Lung (tissue), 12 donors: ENCODE results near the gene STAB2. TPM values are rescaled to one million over a fixed set of nuclear protein-coding genes. Genes with fewer than 3 reads are reported as not detected.

Experiments
- ATAC-seq: fragments of 200-7000 bp; cut with Tn5 transposase; one replicate; pipeline ENCODE4 v1.9.1; 2020; ENCODE audit warnings: moderate number of reproducible peaks; ENCODE audit not compliant: insufficient read depth, low FRiP score
- DNase-seq, 3 donors: peaks; one replicate each; pipeline ENCODE4 v3.0.0-alpha.2; 2013 to 2017
- H3K27ac ChIP-seq, 2 donors: one replicate each; pipeline ENCODE4 v1.5.1; 2013; ENCODE audit warnings: mild to moderate bottlenecking in 2 of 2, moderate library complexity in 2 of 2, control low read depth in 1 of 2, inconsistent platforms in 1 of 2, low read depth in 1 of 2, low read length in 1 of 2
- H3K27me3 ChIP-seq, 3 donors: one replicate each; pipeline ENCODE4 v1.5.1; 2013; ENCODE audit warnings: low read length in 2 of 3; ENCODE audit not compliant: control insufficient read depth in 3 of 3, insufficient read depth in 3 of 3
- H3K36me3 ChIP-seq, 4 donors: one replicate each; pipeline ENCODE4 v1.5.1; 2013; ENCODE audit warnings: low read length in 4 of 4, mild to moderate bottlenecking in 1 of 4, moderate library complexity in 1 of 4; ENCODE audit not compliant: control insufficient read depth in 4 of 4, insufficient read depth in 4 of 4
- H3K4me1 ChIP-seq, 5 donors: one replicate each; pipeline ENCODE4 v1.5.1; 2013; ENCODE audit warnings: low read length in 5 of 5, mild to moderate bottlenecking in 2 of 5, moderate library complexity in 1 of 5; ENCODE audit not compliant: control insufficient read depth in 5 of 5, insufficient read depth in 5 of 5
- H3K4me3 ChIP-seq: one replicate; pipeline ENCODE4 v1.5.1; 2013; ENCODE audit warnings: mild to moderate bottlenecking, control low read depth, moderate library complexity
- H3K9ac ChIP-seq, 2 donors: one replicate each; pipeline ENCODE4 v1.5.1; 2013; ENCODE audit warnings: low read length in 2 of 2, control low read depth in 1 of 2; ENCODE audit not compliant: insufficient read depth in 1 of 2
- H3K9me3 ChIP-seq, 4 donors: one replicate each; pipeline ENCODE4 v1.5.1; 2013; ENCODE audit warnings: low read length in 3 of 4, mild to moderate bottlenecking in 1 of 4, moderate library complexity in 1 of 4; ENCODE audit not compliant: control insufficient read depth in 4 of 4, insufficient read depth in 3 of 4
- WGBS, 2 donors: extraction: QIAGEN DNeasy Blood & Tissue Kit; methylation state at CpG; one replicate each; pipeline ENCODE4 v1.1.7; 2013; 5-methylcytosine and 5-hydroxymethylcytosine counted together
- polyA plus RNA-seq, 2 donors: library from polyadenylated mRNA; stranded (reverse); fragments of 200-250 nt; gene quantifications; one replicate each; pipeline ENCODE4 v1.2.1, GENCODE V29; 2013
- total RNA-seq, 2 donors: library from RNA; depleted of rRNA in 1 of 2; stranded (reverse); fragments of >200 nt in 1 of 2; gene quantifications; one replicate each; pipeline ENCODE4 v1.2.1, GENCODE V29; 2014 to 2021
- TF ChIP-seq, protein P1 (sequence below): IDR thresholded peaks from 2 replicates; pipeline ENCODE4 v1.5.1; 2012; ENCODE audit warnings: mild to moderate bottlenecking; ENCODE audit errors: control extremely low read depth, extremely low read depth
- donor health status: control.
- donor health status: control.
- donor health status: Bipolar disorder and iron deficiency.
- donor health status: healthy.
- donor health status: DM: yes; HTN: yes; CAD: no.

STAB2 gene
- total and polyA plus RNA-seq, 4 donors, result 0.06 to 10.0 (median 0.43) TPM

DNA sequence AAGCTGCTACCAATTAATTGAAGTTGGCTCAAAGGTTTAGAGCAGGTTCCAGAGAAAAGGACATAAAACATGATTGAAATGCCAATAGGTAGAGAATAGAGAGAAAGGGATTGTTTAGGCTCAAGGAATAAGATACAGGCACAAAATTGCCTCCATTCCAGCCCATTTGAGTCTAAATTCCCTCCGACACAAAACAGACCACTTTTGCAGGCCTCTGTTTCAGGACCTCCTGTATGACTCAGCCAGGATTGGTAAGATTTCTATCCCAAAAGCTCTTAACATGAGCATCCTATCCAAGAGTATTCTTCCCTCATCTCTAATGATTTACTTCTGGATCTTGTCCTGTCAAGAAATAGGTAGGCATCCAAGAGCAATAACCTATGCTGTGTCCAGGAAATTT, 123.5 kb downstream of the STAB2 start:
- no peak overlapping the region for H3K9ac ChIP-seq
- no peak for ATAC-seq
- no peak overlapping the region for H3K4me3 ChIP-seq
- peaks cover 0 to 9% (median 0%) of the 10 kb centered on the region in 5 donors for H3K4me1 ChIP-seq
- no peaks in the 10 kb centered on the region for H3K9me3 ChIP-seq
- H3K27ac ChIP-seq, result no peak overlapping the region
- DNase-seq, result no peak
- H3K27me3 ChIP-seq, result no peaks in the 10 kb centered on the region
- TF ChIP-seq, protein P1, sequence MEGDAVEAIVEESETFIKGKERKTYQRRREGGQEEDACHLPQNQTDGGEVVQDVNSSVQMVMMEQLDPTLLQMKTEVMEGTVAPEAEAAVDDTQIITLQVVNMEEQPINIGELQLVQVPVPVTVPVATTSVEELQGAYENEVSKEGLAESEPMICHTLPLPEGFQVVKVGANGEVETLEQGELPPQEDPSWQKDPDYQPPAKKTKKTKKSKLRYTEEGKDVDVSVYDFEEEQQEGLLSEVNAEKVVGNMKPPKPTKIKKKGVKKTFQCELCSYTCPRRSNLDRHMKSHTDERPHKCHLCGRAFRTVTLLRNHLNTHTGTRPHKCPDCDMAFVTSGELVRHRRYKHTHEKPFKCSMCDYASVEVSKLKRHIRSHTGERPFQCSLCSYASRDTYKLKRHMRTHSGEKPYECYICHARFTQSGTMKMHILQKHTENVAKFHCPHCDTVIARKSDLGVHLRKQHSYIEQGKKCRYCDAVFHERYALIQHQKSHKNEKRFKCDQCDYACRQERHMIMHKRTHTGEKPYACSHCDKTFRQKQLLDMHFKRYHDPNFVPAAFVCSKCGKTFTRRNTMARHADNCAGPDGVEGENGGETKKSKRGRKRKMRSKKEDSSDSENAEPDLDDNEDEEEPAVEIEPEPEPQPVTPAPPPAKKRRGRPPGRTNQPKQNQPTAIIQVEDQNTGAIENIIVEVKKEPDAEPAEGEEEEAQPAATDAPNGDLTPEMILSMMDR, result no peak
- no peaks in the 10 kb centered on the region for H3K36me3 ChIP-seq
- WGBS, 2 donors, result 95 to 100% methylated on average over 1 of the region's 1 CpG

DNA sequence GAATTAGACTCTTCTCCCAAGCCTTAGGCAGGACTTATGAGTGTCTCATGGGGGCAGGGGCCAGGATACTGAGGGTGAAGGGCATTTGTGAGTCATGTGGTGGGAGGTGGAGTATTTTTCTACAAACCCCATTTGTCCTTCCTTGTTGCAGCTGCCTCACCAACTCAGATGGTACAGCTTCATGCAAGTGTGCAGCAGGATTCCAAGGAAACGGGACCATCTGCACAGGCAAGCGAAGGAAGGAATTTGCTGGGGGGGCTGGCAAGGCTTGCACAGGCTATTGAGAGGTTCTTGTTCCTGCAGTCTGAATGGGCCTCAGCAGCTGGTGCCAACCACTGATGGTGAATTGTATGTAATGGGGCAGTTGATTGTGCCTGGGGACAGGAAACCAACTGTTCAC, 125.1 kb downstream of the STAB2 start:
- no peaks in the 10 kb centered on the region for H3K36me3 ChIP-seq
- WGBS, 2 donors, result 93 to 96% methylated on average over 2 of the region's 2 CpGs
- H3K9ac ChIP-seq, result no peak overlapping the region
- ATAC-seq (no peak), DNase-seq (no peak)
- H3K27ac ChIP-seq, result no peak overlapping the region
- no peaks in the 10 kb centered on the region for H3K9me3 ChIP-seq
- TF ChIP-seq, protein P1, result no peak
- H3K4me1 ChIP-seq, result peaks cover 0 to 9% (median 0%) of the 10 kb centered on the region in 5 donors
- H3K27me3 ChIP-seq, result no peaks in the 10 kb centered on the region
- no peak overlapping the region for H3K4me3 ChIP-seq

DNA sequence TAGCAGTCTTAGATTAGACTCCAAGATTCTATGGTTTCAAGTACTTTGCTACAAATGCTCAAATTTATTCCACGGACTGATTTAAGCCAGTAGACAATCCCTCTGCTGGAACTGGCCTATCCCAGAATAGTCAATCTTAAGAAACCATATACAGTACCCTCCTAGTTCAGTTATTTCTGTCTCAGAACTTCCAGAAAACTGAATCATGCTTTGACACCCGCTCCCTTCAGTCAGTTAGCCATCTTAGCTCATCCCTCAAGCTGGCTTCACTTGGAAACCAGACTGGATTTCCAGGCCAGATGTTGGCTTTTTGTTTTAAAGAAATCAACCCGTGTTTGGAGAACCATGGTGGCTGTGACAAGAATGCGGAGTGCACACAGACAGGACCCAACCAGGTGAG, 128.4 kb downstream of the STAB2 start:
- H3K27me3 ChIP-seq, result no peaks in the 10 kb centered on the region
- no peak overlapping the region for H3K27ac ChIP-seq
- no peak overlapping the region for H3K4me3 ChIP-seq
- DNase-seq (no peak), ATAC-seq (no peak)
- whole genome bisulfite sequencing, 2 donors, result 75 to 94% methylated on average over 4 of the region's 4 CpGs
- no peaks in the 10 kb centered on the region for H3K36me3 ChIP-seq
- no peak overlapping the region for H3K9ac ChIP-seq
- TF ChIP-seq, protein P1, result no peak
- no peaks in the 10 kb centered on the region for H3K9me3 ChIP-seq
- H3K4me1 ChIP-seq, result peaks cover 0 to 9% (median 0%) of the 10 kb centered on the region in 5 donors

DNA sequence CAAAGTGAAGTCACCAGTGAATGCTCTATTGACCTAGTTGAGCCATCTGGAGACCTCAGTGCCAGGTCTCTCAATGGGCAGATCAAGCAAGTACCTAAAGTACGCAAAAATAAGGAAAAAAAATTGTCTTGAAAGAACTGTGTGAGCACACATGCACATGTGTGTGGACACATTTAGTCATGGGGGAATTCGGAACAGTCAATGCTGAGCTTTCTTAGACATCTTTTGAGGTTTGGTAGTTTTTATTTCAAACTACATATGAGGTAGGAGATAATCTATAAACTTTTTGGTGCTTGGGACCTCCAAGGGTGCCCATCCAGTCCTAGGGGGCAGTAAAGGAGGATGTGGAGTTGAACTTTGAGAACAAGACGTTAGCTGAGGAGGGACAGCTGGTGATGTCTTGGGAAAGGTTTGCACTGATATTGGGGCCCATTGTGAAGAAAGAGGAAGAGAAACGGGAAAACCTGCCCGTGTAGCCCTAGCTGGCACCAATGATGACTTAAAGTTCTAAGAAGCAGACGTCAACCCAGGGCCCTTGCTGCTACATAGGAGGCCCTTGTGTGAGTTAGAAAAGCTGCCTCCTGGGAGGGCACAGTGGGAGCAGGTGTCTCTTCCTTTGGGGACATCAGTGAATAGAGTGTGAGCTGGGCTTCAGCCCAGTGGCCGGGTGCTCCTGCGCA, 129.6 kb downstream of the STAB2 start:
- Histone ChIP-seq H3K4me1 (peaks cover 0 to 3% (median 0%) of the 10 kb centered on the region in 5 donors), H3K9ac (no peak overlapping the region), H3K27me3 (no peaks in the 10 kb centered on the region), H3K27ac (no peak overlapping the region), H3K9me3 (no peaks in the 10 kb centered on the region), H3K4me3 (no peak overlapping the region), H3K36me3 (no peaks in the 10 kb centered on the region)
- no peak for DNase-seq
- WGBS, 2 donors, result 88 to 90% methylated on average over 8 of the region's 8 CpGs
- no peak for ATAC-seq
- TF ChIP-seq, protein P1, result no peak
